GM12892 (cell line): ENCODE data around the gene SPACDR.

Experiments
- POLR2A ChIP-seq: IDR thresholded peaks from 2 replicates; pipeline ENCODE4 v1.6.1; 2011; ENCODE audit warnings: low read depth, low read length, control low read depth
- POLR2AphosphoS5 ChIP-seq: IDR thresholded peaks from 2 replicates; pipeline ENCODE4 v1.6.1; 2011; ENCODE audit warnings: low read depth, low read length, control low read depth
- TAF1 ChIP-seq: IDR thresholded peaks from 2 replicates; pipeline ENCODE4 v1.6.1; 2011; ENCODE audit warnings: low read depth, mild to moderate bottlenecking, control low read depth, low read length, borderline replicate concordance

DNA sequence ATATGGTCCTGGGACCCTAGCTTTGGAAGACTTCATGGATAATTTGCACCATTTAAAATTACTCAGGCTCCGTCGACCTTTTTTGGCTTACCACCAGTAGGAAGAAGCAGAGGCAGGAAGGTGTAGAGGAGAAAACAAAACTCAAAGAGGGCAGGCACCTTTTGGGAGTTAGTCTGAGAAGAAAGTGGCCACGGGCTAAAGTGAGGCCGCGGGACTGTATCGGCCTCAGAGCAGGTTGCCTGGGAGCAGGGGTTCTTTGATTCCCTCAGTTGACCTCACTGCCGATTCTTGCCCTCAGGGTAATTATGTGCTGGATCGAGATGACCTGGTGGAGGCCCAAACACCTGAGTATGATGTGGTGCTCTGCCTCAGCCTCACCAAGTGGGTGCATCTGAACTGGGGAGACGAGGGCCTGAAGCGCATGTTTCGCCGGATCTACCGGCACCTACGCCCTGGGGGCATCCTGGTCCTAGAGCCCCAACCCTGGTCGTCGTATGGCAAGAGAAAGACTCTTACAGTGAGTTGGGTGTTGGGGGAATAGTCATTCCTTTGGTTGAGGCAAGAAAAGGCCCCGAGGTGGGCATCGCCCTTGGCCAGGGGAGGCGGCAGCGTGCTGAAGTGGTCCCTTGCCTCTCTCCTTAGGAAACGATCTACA lies 31.3 kb downstream of the SPACDR start:
- TF ChIP-seq POLR2A (no peak), POLR2AphosphoS5 (no peak), TAF1 (no peak)
